Testis (tissue), 3 donors: ENCODE data around the gene PTPRT. TPM values are rescaled to one million over a fixed set of nuclear protein-coding genes. Genes with fewer than 3 reads are reported as not detected.

Experiments used
- DNase-seq: peaks from one replicate; pipeline ENCODE4 v3.0.0-alpha.2; 2019
- H3K27ac ChIP-seq, 2 donors: fragments of 200-600 bp; sonication (generic); one replicate each; pipeline ENCODE4 v1.5.1; 2019
- H3K27me3 ChIP-seq: fragments of 200-600 bp; sonication (generic); one replicate; pipeline ENCODE4 v1.5.1; 2019
- H3K36me3 ChIP-seq: fragments of 200-600 bp; sonication (generic); one replicate; pipeline ENCODE4 v1.5.1; 2017; ENCODE audit warnings: low read depth; ENCODE audit errors: missing control alignments
- H3K4me1 ChIP-seq: fragments of 200-600 bp; sonication (generic); one replicate; pipeline ENCODE4 v1.5.1; 2019
- H3K4me3 ChIP-seq, 2 donors: fragments of 200-600 bp; sonication (generic); one replicate each; pipeline ENCODE4 v1.5.1; 2017 to 2019
- H3K9me3 ChIP-seq: fragments of 200-600 bp; sonication (generic); one replicate; pipeline ENCODE4 v1.5.1; 2017
- CTCF ChIP-seq, 3 experiments: fragments of 450-650 bp in 2 of 3; fragments of 200-600 bp in 1 of 3; sonication (generic) in 1 of 3; IDR thresholded peaks; one replicate each; pipeline ENCODE4 v1.5.1; 2016 to 2019; ENCODE audit warnings: antibody characterized with exemption in 3 of 3, mild to moderate bottlenecking in 2 of 3, moderate library complexity in 1 of 3
- POLR2A ChIP-seq: fragments of 450-650 bp; IDR thresholded peaks from one replicate; pipeline ENCODE4 v1.6.1; 2017; ENCODE audit warnings: antibody characterized with exemption, mild to moderate bottlenecking, moderate library complexity
- WGBS, 2 donors: methylation state at CpG; one replicate each; pipeline ENCODE4 v1.1.5; 2018; 5-methylcytosine and 5-hydroxymethylcytosine counted together
- intact Hi-C: fragments of 100-400 bp; cut with DNase I; formaldehyde crosslinking; loops from one replicate; pipeline ENCODE4 v1.15.1; 2023; ENCODE audit warnings: low total_unique reads
- polyA plus RNA-seq: library from polyadenylated mRNA; stranded (reverse); fragments of 350-450 nt; fragmentation: Illumina TruSeq; extraction: RNeasy Lipid Tissue Mini Kit (QIAGEN cat#74804); gene quantifications from one replicate; pipeline ENCODE4 v1.2.3, GENCODE V29; 2014; ENCODE audit warnings: low read depth, low replicate concordance; ENCODE audit not compliant: insufficient read depth
- total RNA-seq, 2 donors: library from RNA; depleted of rRNA; stranded (reverse); fragments of >200 nt; gene quantifications; one replicate each; pipeline ENCODE4 v1.2.3, GENCODE V29; 2016

PTPRT gene
- total and polyA plus RNA-seq, 3 donors from 2014 or later = 2.3 to 2.5 (median 2.3) TPM

- Histone ChIP-seq H3K27ac (no peak overlapping the region), H3K9me3 (no peaks in the 10 kb centered on the region), H3K36me3 (no peaks in the 10 kb centered on the region), H3K4me3 (no peak overlapping the region), H3K4me1 (no peaks in the 10 kb centered on the region), H3K27me3 (no peaks in the 10 kb centered on the region)
- WGBS, 2 donors = 90 to 93% methylated on average over 7 of the region's 7 CpGs
- no peak for TF ChIP-seq POLR2A
- TF ChIP-seq CTCF (IDR thresholded peaks at IDR 0.05) = no peak
- DNase-seq = no peak
- intact Hi-C loops = no loop called here
Measured at GRCh38 chr20:42690842-42691437, 498.8 kb downstream of the PTPRT start.

- no peaks in the 10 kb centered on the region for H3K27me3 ChIP-seq
- H3K4me1 ChIP-seq = no peaks in the 10 kb centered on the region
- intact Hi-C loops = no loop called here
- H3K4me3 ChIP-seq = no peak overlapping the region
- 55 to 66% methylated on average over 1 of the region's 1 CpG for WGBS, 2 donors
- H3K36me3 ChIP-seq = no peaks in the 10 kb centered on the region
- no peak for DNase-seq
- no peaks in the 10 kb centered on the region for H3K9me3 ChIP-seq
- TF ChIP-seq POLR2A = no peak
- no peak for TF ChIP-seq CTCF (IDR thresholded peaks at IDR 0.05)
- H3K27ac ChIP-seq = no peak overlapping the region
Measured at GRCh38 chr20:42688576-42688975, 501.1 kb downstream of the PTPRT start.

- H3K27ac ChIP-seq = no peak overlapping the region
- DNase-seq = no peak
- intact Hi-C loops = no loop called here
- H3K4me3 ChIP-seq = no peak overlapping the region
- no peaks in the 10 kb centered on the region for H3K36me3 ChIP-seq
- TF ChIP-seq CTCF (IDR thresholded peaks at IDR 0.05) = no peak
- no peak for TF ChIP-seq POLR2A
- H3K4me1 ChIP-seq = peaks cover 4% of the 10 kb centered on the region
- WGBS, 2 donors = 85 to 90% methylated on average over 2 of the region's 2 CpGs
- no peaks in the 10 kb centered on the region for H3K27me3 ChIP-seq
- H3K9me3 ChIP-seq = no peaks in the 10 kb centered on the region
Measured at GRCh38 chr20:42686057-42686456, 503.6 kb downstream of the PTPRT start.

GRCh38 chr20:42678895-42679294 is 510.8 kb downstream of the PTPRT start:
- Histone ChIP-seq H3K36me3 (no peaks in the 10 kb centered on the region), H3K9me3 (no peaks in the 10 kb centered on the region), H3K27ac (no peak overlapping the region), H3K27me3 (no peaks in the 10 kb centered on the region), H3K4me3 (no peak overlapping the region), H3K4me1 (peaks cover 4% of the 10 kb centered on the region)
- DNase-seq = no peak
- TF ChIP-seq POLR2A = no peak
- no peak for TF ChIP-seq CTCF (IDR thresholded peaks at IDR 0.05)
- intact Hi-C loops = no loop called here
- 55 to 60% methylated on average over 3 of the region's 3 CpGs for WGBS, 2 donors

- Histone ChIP-seq H3K9me3 (no peaks in the 10 kb centered on the region), H3K36me3 (no peaks in the 10 kb centered on the region), H3K4me3 (no peak overlapping the region), H3K27me3 (no peaks in the 10 kb centered on the region), H3K27ac (no peak overlapping the region), H3K4me1 (no peaks in the 10 kb centered on the region)
- DNase-seq = no peak
- intact Hi-C loops = no loop called here
- no peak for TF ChIP-seq CTCF (IDR thresholded peaks at IDR 0.05)
- TF ChIP-seq POLR2A = no peak
- 72 to 79% methylated on average over 2 of the region's 2 CpGs for WGBS, 2 donors
Measured at GRCh38 chr20:42656130-42656529, 533.6 kb downstream of the PTPRT start.
